Measurements from ENCODE around the gene PPP1R2B. TPM values are rescaled to one million over a fixed set of nuclear protein-coding genes. Genes with fewer than 3 reads are reported as not detected.
"Not testable (repeated sequence)": the region's sequence is repeated elsewhere in the genome, so short reads cannot be mapped to it uniquely, and the experiment has no call there.

PPP1R2B gene
- total RNA-seq, 1 donor from 2014 or later = 0.15 TPM

- H4K20me1 ChIP-seq (ENCODE audit: low read depth) = no peaks in the 10 kb centered on the region
- no peaks in the 10 kb centered on the region for H3F3A ChIP-seq (ENCODE audit: low read depth)
- H3K79me2 ChIP-seq (ENCODE audit: low read depth) = no peaks in the 10 kb centered on the region
- H2AFZ ChIP-seq (replicated peaks) = no peak overlapping the region
- H3K4me2 ChIP-seq = no peak overlapping the region
- no peak for TF ChIP-seq EZH2phosphoT487 (IDR thresholded peaks at IDR 0.05)
- TF ChIP-seq, protein P1, sequence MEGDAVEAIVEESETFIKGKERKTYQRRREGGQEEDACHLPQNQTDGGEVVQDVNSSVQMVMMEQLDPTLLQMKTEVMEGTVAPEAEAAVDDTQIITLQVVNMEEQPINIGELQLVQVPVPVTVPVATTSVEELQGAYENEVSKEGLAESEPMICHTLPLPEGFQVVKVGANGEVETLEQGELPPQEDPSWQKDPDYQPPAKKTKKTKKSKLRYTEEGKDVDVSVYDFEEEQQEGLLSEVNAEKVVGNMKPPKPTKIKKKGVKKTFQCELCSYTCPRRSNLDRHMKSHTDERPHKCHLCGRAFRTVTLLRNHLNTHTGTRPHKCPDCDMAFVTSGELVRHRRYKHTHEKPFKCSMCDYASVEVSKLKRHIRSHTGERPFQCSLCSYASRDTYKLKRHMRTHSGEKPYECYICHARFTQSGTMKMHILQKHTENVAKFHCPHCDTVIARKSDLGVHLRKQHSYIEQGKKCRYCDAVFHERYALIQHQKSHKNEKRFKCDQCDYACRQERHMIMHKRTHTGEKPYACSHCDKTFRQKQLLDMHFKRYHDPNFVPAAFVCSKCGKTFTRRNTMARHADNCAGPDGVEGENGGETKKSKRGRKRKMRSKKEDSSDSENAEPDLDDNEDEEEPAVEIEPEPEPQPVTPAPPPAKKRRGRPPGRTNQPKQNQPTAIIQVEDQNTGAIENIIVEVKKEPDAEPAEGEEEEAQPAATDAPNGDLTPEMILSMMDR (IDR thresholded peaks at IDR 0.05) = no peak
- no peak for TF ChIP-seq EZH2 (IDR thresholded peaks at IDR 0.05)
- H3K9me3 Mint-ChIP-seq = no peaks in the 10 kb centered on the region
- H3K27me3 Mint-ChIP-seq (ENCODE audit: insufficient read depth, low read depth) = peaks cover 2% of the 10 kb centered on the region
- H3K27me3 ChIP-seq = no peaks in the 10 kb centered on the region
- no peaks in the 10 kb centered on the region for H3K4me1 ChIP-seq
- no peak for DNase-seq (ENCODE audit: low spot score)
- H3K27ac Mint-ChIP-seq = no peak overlapping the region
- no peaks in the 10 kb centered on the region for H3K36me3 Mint-ChIP-seq
- no peaks in the 10 kb centered on the region for H3K36me3 ChIP-seq
- H3K9ac ChIP-seq = no peak overlapping the region
- no peaks in the 10 kb centered on the region for H3K4me1 Mint-ChIP-seq
- no peaks in the 10 kb centered on the region for H3K9me3 ChIP-seq (ENCODE audit: low read depth)
- no peak overlapping the region for H3K4me3 Mint-ChIP-seq
- no peak overlapping the region for H3K4me3 ChIP-seq
- no peak overlapping the region for H3K27ac ChIP-seq
Observed at GRCh38 chr5:156838961-156839360, 11.1 kb upstream of the PPP1R2B start.

DNA sequence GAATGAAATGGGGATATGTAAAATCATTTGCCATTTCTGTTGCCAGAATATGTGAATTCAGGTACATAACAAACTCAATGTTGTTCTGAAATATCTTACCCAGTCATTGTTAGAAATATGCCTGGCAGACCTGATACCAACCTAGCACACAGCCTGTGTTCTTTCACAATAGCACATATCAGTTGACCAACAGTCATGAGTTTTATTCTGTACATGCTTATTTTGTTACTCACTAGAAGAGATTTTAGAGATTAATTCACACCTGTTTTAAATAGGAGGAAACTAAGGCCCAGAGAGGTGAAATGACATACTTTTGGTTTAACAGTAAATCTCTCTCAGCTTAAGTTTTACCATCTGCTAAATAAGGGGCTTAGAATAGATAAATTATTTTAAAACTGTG is 8.4 kb upstream of the PPP1R2B start:
- Histone ChIP-seq H3F3A (ENCODE audit: low read depth) (no peaks in the 10 kb centered on the region), H4K20me1 (ENCODE audit: low read depth) (no peaks in the 10 kb centered on the region), H2AFZ (replicated peaks) (no peak overlapping the region), H3K36me3 (no peaks in the 10 kb centered on the region), H3K27ac (no peak overlapping the region), H3K79me2 (ENCODE audit: low read depth) (no peaks in the 10 kb centered on the region), H3K27me3 (no peaks in the 10 kb centered on the region), H3K4me2 (no peak overlapping the region), H3K4me3 (no peak overlapping the region), H3K9me3 (ENCODE audit: low read depth) (no peaks in the 10 kb centered on the region), H3K9ac (no peak overlapping the region), H3K4me1 (no peaks in the 10 kb centered on the region)
- H3K4me1 Mint-ChIP-seq = no peaks in the 10 kb centered on the region
- DNase-seq (ENCODE audit: low spot score) = no peak
- no peaks in the 10 kb centered on the region for H3K36me3 Mint-ChIP-seq
- H3K27me3 Mint-ChIP-seq (ENCODE audit: insufficient read depth, low read depth) = peaks cover 2% of the 10 kb centered on the region
- H3K9me3 Mint-ChIP-seq = no peaks in the 10 kb centered on the region
- no peak for TF ChIP-seq EZH2phosphoT487 (IDR thresholded peaks at IDR 0.05)
- TF ChIP-seq, protein P1 (IDR thresholded peaks at IDR 0.05) = no peak
- TF ChIP-seq EZH2 (IDR thresholded peaks at IDR 0.05) = no peak
- no peak overlapping the region for H3K27ac Mint-ChIP-seq
- no peak overlapping the region for H3K4me3 Mint-ChIP-seq

DNA sequence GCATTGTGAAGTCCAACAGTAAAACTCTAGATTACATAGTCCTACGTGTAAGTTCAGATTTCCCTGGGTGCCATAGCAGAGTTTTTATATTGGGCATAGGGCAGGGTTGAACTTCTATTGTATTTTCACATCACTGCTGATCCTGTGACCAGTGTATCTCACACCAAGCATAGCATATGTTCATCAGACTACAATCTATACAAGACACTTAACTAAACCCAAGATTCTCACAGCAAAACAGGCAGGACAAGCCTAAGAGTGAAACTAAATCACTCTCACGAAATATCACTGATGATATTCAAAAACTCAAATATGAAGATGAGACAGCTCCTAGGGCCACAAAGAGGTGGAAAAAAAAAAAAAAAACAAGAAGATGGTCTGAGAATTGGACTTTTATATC is 3.2 kb upstream of the PPP1R2B start:
- Histone ChIP-seq H3K36me3 (no peaks in the 10 kb centered on the region), H3K4me2 (no peak overlapping the region), H3K4me3 (no peak overlapping the region), H2AFZ (replicated peaks) (no peak overlapping the region), H3K27ac (no peak overlapping the region), H3K9me3 (ENCODE audit: low read depth) (no peaks in the 10 kb centered on the region), H3K79me2 (ENCODE audit: low read depth) (no peaks in the 10 kb centered on the region), H4K20me1 (ENCODE audit: low read depth) (no peaks in the 10 kb centered on the region), H3F3A (ENCODE audit: low read depth) (no peaks in the 10 kb centered on the region), H3K4me1 (no peaks in the 10 kb centered on the region), H3K9ac (no peak overlapping the region), H3K27me3 (no peaks in the 10 kb centered on the region)
- TF ChIP-seq EZH2 (IDR thresholded peaks at IDR 0.05) = no peak
- TF ChIP-seq, protein P1 (IDR thresholded peaks at IDR 0.05) = no peak
- TF ChIP-seq EZH2phosphoT487 (IDR thresholded peaks at IDR 0.05) = no peak
- Mint-ChIP-seq H3K9me3 (peaks cover 6% of the 10 kb centered on the region), H3K4me3 (no peak overlapping the region), H3K4me1 (no peaks in the 10 kb centered on the region), H3K27me3 (ENCODE audit: insufficient read depth, low read depth) (peaks cover 2% of the 10 kb centered on the region), H3K27ac (no peak overlapping the region), H3K36me3 (no peaks in the 10 kb centered on the region)
- no peak for DNase-seq (ENCODE audit: low spot score)

GRCh38 chr5:156848447-156848846 is 1.6 kb upstream of the PPP1R2B start:
- H3K27ac Mint-ChIP-seq; H3K27me3 ChIP-seq; H2AFZ ChIP-seq (replicated peaks); H3K4me3 ChIP-seq; H3K9me3 ChIP-seq (ENCODE audit: low read depth); H3K36me3 Mint-ChIP-seq; H3K4me3 Mint-ChIP-seq; H3K4me1 Mint-ChIP-seq; DNase-seq (ENCODE audit: low spot score); H3K4me1 ChIP-seq; H3K27ac ChIP-seq; H3K4me2 ChIP-seq; H3F3A ChIP-seq (ENCODE audit: low read depth); H3K27me3 Mint-ChIP-seq (ENCODE audit: insufficient read depth, low read depth); H3K36me3 ChIP-seq; H3K9ac ChIP-seq; H3K79me2 ChIP-seq (ENCODE audit: low read depth); H3K9me3 Mint-ChIP-seq; H4K20me1 ChIP-seq (ENCODE audit: low read depth): not testable (repeated sequence)
